ENCODE data around the gene SHISA6.

DNA sequence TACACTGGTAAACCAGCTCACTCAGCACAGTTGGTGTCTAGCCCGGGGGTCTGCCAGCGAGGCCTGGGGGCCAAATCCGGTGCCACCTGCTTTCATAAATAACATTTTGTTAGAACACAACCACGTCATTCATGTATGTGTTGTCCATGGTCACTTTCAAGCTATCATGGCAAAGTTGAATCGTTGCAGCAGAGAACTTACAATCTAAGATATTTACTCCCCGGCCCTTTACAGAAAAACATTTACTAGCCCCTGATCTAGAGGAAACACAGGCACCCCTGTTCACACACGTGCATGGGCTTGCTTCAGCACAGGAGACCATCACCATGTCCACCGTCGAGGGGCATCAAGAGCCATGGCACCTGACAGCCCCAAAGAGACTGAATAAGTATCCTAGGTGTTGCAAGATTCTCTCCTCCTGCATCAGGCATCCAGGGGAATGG is 245.9 kb downstream of the SHISA6 start:
- TF ChIP-seq, protein P1, sequence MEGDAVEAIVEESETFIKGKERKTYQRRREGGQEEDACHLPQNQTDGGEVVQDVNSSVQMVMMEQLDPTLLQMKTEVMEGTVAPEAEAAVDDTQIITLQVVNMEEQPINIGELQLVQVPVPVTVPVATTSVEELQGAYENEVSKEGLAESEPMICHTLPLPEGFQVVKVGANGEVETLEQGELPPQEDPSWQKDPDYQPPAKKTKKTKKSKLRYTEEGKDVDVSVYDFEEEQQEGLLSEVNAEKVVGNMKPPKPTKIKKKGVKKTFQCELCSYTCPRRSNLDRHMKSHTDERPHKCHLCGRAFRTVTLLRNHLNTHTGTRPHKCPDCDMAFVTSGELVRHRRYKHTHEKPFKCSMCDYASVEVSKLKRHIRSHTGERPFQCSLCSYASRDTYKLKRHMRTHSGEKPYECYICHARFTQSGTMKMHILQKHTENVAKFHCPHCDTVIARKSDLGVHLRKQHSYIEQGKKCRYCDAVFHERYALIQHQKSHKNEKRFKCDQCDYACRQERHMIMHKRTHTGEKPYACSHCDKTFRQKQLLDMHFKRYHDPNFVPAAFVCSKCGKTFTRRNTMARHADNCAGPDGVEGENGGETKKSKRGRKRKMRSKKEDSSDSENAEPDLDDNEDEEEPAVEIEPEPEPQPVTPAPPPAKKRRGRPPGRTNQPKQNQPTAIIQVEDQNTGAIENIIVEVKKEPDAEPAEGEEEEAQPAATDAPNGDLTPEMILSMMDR (optimal IDR thresholded peaks at IDR 0.05 in 1 of 3, IDR thresholded peaks at IDR 0.05 in 1 of 3, conservative IDR thresholded peaks at IDR 0.05 in 1 of 3; ENCODE audit: extremely low read depth in 1 of 3, insufficient read depth in 2 of 3, low read length in 3 of 3): no peak
- TF ChIP-seq EZH2 (IDR thresholded peaks at IDR 0.05; ENCODE audit: low read length): no peak
